Skin of body (tissue), 2 donors: ENCODE results near the gene TNFSF11. TPM values are rescaled to one million over a fixed set of nuclear protein-coding genes. Genes with fewer than 3 reads are reported as not detected.
A peak's percentile ranks its signal among the peaks of the same experiment; 100 is the strongest.

Source experiments
- DNase-seq: peaks from one replicate; lab custom pipeline; 2025; lab: John Stamatoyannopoulos, UW
- total RNA-seq: library from RNA; depleted of rRNA; stranded (reverse); fragments of >200 nt; gene quantifications from one replicate; pipeline ENCODE4 v1.2.3, GENCODE V29; 2014

Gene TNFSF11
- total RNA-seq, 1 donor from 2014 or later = 0.49 TPM

DNA sequence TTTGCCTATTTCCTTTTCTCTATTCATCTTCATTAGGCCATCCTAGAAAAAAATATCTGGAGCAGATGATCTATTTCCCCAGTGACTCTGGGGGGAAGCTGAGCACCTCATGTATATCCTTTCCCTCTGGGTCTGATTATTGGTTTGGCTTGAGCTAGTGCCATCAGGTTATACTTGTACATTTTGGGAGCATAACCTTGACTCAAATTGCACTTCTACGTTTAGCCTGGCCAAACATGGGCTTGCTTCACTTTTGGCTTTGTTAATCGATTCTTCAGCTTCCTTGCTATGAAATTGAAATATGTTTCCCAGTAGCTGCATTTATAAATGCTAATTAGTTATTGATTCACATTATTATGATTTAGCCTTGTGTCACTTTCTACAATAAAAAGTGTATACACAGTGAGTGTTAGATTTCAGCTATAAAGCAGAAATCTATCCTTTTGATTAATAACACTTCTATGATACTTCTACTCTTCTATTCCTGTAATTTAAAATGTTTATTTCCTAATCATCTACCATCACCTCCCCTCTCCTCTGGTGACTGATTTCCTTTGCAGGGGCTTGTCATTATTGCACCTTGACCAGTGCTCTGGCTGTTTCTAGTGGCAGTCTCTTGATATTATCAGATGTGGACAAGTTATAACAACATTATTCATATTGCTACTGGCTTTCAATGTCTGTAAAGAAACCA is 37.3 kb downstream of the TNFSF11 start:
- DNase-seq = no peak

DNA sequence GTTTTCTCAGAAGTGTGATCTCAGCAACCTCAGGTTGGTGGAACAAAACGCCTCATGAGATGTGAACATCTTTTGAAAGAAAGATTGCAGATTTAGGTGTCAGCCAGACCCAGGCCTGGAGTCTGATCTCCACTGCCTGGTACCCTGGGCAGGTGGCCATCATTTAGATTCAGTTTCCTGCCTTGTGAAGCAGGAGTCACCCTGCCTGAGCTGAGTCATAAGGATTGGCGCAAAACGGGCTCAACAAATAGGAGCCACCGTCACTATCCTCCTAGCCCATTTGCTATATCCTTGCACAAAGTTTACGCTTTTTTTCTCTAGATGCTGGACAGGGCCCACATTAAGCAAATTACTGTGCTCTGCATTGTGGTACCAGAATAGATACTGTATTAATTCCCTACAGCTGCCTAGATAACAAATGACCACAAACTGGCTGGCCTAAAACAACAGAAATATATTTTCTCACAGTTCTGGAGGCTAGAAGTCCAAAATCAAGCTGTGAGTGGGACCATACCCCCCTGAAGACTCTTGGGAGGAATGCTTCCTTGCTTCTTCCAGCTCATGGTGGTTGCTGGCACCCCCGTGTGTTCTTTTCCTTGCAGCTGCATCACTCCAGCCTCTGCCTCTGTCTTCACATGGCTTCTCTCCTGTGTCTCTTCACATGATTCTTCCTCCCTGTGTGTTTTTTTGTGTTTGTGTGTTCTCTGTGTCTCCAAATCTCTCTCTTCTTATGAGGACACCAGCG is 38.2 kb downstream of the TNFSF11 start:
- no peak for DNase-seq

DNA sequence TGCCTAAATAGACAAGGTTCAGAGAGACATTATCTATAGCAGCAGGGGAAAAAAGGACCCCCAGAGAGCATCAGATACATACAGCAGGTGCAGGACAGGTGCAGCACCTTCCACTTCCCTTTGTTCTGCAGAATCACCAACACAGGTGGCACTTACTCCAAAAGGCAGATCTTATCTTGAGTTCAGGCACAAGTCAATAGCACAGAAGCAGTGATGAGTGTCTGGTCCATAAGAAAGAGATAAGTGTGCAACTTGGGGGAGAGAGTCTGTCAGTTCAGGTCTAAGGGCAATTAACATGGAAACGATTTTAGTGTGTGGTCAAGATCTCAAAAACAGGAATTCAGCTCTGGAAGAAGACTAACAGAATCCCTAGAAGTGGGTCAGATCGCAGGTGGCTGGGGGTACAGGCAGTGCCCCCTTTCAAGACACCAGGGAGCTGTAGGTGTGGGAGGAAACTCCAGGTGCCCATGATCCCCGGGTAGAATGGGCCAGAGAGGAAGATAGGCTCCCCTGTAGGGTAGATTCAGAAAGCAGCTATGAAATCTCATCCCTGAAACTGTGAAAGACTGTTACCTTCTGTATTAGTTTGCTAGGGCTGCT is 40.6 kb downstream of the TNFSF11 start:
- DNase-seq = no peak

DNA sequence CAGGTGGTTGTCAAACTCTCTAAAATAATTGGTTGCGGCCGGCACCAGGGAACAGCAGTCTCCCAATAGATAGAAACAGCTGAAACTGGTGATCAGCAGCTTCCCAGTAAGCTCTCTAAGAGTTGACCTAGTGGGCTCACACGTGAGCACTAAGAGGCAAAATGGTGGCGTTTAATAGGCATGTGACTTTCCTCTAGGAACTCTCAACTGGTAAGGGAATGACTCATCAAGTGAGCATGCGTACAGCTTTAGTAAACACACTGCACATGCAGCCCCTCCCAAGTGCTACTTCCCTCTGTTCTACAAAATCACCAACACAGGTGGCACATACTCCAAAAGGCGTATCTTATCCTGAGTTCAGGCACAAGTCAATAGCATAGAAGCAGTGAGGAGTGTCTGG is 41.7 kb downstream of the TNFSF11 start:
- DNase-seq = no peak

DNA sequence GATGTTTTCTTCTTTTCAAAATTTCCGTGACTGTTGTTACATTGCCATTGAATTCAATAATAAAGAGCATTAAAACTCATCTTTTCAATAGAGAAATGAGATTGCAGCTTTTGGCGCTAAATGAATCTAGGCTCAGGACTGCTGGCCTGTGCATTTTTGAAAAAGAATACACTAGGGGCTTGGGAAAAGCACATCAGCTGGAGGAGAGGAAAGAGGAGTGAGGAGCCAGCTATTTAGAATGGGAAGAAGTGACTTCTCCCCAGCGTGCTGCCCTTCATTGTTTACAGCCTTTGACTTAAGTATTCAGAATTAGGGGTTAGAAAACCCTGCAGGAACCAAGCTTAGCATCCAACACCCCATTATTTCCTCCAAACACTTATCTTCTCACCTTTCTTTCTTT is 43.3 kb downstream of the TNFSF11 start:
- DNase-seq = no peak

DNA sequence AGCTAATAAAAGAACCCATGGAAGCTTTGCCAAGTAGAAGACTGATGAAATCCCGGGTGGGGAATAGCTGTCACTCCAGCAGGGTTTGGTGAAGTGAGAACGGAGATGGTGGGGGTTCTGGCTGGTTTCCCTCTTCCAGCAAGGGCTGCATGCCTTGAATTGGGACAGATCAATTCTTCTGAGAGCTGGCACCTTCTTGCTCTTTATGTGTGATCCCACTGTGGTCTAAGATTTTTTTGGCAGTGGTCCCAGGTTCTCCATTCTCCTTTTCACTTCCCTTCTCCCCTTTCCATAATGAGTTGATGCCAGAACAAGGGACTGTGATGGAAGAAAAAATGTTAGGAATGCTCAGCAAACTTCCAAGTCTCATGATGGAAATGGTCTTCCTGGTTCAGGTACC is 50.0 kb downstream of the TNFSF11 start:
- no peak for DNase-seq

DNA sequence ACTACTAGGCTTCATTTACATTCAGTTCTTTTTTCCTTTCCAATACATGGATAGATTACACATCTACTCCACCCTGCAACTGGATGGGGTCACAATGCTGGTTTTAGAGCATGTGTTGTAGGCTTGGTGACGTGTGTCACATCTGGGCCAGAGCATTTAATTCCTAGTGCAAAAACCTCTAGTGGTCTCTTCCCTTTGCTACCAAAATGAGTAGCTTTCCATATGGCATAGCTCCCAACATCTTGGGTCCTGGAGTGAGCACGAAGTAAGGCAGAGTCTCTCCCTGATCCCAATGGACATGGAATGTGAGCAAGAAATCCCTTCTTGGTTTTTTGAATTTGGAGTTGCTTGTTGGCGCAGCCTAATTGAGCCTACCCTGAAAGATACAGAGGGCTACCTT is 51.7 kb downstream of the TNFSF11 start:
- DNase-seq = no peak

DNA sequence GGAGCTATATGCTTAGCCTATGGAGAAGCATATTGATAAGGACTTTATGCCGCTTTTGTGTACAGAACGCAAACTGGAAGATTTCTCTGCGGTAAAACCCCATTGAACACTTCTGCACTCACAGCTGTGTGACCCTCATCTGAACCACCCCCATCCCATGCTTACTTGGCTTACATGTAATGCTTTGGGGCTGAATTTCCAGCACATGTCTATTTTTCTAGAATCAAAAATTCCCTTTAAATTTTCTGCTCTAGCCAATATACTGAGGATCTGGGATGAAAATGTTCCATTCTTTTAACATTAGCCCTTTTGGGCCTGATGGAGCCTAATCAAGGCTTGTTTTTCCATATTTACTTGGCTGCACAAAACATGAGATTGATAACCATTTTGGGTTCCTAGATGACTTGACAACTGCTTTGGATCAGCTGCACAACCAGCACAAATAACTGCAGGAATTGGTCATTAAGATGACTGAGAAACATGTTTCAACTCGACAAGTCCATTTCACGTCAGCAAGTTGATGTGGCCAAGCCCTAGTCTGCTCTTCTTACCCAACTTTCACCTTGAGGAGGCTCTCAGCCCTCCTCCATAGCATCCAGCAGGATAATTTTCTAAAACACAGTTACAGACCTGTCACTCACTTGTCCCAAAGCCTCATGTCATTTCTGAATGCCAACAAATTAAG is 52.4 kb downstream of the TNFSF11 start:
- no peak for DNase-seq

DNA sequence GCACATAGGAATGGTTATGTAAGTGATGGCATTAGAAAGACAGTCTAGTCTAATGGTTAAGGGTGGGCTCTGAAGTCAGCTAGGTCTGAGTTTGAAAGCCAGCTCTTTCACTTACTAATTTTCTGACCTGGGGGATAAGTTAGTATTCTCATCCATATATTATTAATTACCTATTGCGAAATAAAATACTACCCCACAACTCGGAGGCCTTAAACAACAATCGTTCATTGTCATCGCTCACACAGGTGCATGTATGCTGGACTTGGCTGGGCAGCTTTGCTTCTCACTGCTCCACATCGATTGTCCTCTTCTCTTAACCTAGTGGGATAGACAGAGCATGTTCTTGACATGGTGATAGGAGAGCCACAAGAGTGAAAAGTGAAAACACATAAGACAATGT is 54.7 kb downstream of the TNFSF11 start:
- DNase-seq = no peak

DNA sequence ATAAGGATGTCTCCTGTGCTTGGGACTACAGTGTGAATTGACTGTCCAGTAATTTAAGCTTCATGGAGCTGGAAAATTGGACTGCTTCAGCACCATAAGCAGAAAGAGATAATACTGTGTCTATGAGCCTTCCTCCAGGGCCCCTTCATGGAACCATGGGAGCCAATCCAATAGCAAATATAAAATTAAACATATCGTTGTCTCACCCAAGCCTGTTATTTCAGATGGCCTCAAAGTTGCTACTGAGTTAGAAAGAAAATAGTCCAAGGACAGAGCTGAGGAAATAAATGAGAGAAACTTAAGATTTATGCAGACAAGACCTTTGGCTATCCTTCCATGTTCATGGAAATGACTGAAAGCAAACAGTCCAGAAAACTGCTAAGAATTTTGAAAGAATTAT is 57.2 kb downstream of the TNFSF11 start:
- DNase-seq = no peak

DNA sequence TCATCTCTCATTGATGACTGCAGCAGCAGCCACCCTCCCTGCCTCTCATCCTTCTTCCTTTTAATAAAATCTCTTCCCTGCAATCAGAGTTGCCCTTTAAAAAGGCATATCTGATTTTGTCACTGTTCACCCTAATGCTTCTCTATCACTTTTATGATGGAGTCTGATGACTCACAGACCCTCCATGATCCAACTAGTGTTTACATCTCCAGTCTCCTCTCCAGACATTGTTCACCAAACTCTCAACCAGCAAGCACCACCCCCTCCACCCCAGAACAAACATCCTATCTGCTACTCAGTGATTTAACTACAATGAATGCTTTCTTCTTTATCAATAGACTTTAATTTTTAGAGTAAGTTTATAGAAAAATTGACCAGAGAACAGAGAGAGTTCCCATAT is 59.5 kb downstream of the TNFSF11 start:
- no peak for DNase-seq

DNA sequence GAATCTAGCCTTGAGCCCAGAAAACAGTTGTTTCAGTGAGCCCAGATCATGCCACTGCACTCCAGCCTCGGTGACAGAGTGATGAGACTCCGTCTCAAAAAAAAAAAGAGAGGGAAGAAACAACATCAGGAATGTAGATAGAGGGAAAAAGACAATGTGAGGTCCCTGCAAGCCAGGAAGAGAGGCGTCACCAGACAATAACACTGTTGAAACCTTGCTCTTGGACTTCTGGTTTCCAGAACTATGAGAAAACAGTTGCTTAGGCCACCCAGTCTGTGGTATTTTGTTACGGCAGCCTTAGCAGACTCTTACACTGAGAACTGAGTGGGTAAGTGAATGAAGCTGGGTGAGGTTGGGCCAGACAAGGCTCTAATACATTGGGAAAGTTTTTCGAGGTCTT is 64.1 kb downstream of the TNFSF11 start:
- no peak for DNase-seq

DNA sequence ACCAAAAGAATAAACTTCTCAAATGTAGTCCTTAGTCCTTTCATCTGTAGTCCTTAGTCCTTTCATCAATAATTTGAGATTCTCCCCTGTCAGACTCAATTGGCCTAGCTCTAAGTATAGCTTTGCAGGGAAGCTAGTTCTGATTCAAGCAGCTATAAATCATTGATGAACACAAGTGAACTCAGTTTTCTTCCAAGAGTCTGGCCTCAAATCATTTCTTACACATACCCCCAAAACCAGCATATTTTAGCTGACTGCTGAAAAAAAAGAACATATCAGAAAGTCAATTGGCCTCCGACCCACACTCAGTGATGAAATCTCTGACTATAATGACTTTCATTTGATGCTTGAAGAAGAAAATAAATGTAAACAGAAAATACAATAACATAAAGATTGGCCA is 64.9 kb downstream of the TNFSF11 start:
- peak; percentile 35 for DNase-seq

DNA sequence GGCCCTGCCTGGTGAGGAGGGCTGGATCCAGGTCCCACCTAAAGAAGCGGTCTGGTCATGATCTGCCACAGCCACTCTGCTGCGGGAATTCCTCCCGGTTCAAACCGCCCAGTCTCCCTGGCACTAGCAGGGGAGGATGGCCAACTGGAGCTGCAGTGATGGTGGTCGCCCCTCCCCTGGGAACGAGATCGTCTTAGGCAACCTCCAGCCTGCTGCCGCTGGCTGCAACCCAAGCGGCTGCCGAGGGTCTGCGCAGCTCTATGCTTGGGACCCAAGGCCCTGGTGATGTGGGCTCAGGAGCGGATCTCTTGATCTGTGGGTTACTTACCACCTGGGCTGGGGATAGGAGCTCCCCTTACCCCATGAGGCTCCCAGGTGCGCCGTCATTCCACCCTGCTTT is 69.1 kb downstream of the TNFSF11 start:
- no peak for DNase-seq

DNA sequence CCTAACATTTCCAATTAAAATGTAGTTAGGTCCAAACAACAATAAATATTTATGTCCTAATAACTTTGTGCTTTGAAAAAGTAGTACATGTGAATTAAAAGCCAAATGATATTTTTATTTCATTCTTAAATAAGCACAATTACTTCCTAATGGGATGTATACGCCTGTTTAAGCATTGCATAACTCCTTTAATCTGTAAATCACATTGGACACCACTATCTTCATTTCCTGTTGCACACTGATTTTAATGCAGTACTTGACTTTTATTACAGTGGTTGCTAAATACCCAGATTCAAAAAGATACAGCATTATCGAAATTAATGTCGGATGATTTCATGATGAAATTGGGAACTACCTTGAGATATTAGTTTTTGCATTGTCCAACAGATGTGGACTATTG is 70.9 kb downstream of the TNFSF11 start:
- no peak for DNase-seq

DNA sequence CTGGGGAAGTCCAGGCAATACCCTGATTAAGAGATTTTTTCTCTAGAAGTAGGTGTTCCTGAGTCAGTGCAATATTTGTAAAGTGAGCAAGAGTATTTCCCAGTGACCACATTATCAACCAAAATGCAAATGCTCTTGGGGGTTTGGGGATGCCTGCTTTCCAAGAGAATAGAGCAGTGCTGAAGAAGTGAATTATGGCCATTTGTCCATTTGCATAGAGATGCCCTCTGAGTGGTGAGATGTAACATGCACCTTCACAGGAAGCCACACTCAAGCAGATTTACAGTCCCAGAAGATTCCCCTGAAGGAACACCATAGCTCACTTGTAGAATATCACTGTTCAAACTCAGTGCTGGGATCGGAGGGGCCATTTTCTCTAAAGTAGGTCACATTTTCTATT is 71.8 kb downstream of the TNFSF11 start:
- no peak for DNase-seq

DNA sequence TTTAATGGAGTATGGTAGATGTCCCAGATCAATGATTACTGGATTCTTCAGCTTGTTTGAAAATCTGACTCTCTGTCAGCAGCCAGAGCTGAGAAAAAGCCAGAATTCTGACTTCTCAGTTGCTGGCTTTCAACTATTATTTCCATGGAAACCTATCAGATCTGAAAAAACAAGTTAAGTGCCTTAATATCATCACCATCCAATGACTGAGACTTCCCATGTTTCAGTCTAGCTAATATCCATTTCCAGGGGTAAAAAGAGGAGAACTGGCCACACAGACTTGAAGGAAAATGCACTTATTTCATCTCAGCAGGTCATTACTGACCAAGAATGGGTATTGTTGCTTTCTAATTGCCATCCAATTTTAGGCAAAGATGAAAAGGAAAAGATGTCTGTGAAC is 75.2 kb downstream of the TNFSF11 start:
- no peak for DNase-seq

DNA sequence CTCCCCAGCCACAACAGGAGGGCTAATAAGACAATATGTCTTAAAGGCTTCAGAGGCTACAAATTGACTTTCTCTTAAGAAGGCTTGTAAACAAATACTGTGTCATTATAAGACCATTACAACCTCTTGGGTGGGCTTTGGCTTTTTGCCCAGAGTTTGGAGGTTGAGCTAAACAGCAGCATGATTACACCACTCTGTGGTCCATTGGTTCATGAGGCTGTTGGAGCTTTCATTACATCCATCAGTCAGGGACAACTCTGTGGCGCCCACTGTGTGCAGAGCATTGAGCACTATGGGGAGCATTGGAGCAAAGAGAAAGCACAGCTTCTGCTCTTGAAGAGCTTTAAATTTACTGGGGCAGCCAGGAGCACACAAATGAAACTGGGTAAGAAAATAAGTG is 75.9 kb downstream of the TNFSF11 start:
- no peak for DNase-seq

DNA sequence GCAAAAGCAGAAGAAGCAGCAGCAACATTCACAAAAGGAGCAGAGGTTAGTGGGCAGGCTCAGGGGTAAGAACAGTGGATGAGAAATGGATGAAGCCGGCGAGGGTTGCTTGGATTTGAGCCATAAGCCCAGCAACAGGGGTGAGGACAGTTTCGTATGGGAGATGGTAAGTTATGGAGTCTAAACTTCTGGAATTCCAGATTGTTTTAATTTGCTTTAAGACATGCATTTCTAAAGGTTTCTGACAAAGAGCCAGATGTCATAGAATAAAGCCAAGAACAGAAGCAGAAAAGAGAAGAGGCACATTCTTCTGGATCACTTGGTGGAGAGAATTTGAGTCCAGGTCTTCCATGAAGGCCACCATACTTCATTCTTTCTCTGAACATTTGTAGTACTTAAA is 76.6 kb downstream of the TNFSF11 start:
- DNase-seq = no peak

DNA sequence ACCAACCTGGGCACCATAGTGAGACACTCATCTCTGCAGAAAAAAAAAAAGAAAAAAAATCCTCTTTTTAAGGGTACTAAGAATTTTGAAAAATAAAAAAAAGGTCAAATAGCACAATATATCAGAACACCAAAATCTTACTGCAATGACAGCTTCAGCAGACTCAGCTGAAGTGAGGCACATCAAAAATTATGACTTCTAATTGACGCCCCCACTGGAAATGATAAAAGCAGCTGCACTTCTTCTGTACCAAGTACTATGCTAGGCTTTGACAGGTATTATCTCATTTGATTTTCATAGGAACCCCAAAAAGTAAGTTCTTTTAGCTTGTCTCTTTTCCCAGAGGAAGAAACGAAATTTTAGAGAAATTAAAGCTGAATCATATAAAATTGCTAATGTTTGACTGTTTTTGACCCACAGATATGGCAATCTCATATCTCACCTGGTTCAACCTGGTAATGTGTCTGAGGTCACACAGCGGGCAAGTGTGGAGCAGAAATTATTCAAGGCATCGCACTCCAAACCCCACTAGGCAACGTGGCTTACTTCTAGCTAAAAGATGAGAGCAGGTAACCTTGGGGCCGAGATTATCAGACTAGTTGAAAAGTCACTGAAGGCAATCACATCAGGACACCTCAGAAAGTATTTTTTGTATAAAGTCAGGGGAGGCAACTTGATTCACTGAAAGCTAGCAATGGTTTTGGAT is 78.1 kb downstream of the TNFSF11 start:
- DNase-seq = no peak

DNA sequence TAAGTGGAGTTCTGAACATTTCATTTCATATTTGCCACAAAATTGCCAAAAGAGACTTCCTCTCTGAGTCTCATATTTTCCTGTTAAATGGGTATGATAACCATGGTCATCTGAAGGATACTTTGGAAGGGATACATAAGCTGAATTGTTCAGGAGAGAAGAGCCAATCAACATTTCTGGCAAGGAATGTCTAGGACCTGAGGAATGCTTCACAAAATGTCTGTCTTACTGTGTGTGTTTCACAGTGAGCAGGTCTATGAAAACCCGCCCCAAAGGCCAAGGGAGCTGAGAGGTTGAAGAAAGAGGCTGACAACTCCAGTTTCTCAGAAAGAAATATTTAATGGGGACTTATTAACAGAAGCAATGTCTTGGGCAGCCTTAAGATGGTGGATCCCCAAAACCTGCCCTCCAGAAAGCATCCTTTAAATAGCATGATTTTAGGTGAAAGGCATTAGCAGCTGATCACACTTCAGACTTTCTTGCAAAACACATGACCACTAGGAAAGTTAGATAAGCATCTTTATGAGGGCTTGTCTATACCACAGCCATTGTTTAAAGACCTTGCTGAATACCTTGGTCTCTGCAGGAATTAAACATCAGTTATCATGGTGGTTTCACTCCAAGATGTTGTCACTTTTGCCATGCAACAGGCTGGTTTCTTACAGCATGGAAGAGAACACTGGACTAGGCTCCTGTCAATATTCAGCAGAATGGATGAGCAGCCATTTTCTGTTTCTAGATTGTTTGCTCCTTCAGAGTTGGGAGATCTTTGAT is 78.9 kb downstream of the TNFSF11 start:
- DNase-seq = no peak
